UCSD-AML1 (cell line): ENCODE data around the gene CATSPER2.
"Not testable (repeated sequence)": the region's sequence is repeated elsewhere in the genome, so short reads cannot be mapped to it uniquely, and the experiment has no call there.

Experiments
- DNase-seq: peaks from one replicate; lab custom pipeline; 2025; ENCODE audit not compliant: unreplicated experiment; lab: John Stamatoyannopoulos, UW

CATSPER2 gene

DNA sequence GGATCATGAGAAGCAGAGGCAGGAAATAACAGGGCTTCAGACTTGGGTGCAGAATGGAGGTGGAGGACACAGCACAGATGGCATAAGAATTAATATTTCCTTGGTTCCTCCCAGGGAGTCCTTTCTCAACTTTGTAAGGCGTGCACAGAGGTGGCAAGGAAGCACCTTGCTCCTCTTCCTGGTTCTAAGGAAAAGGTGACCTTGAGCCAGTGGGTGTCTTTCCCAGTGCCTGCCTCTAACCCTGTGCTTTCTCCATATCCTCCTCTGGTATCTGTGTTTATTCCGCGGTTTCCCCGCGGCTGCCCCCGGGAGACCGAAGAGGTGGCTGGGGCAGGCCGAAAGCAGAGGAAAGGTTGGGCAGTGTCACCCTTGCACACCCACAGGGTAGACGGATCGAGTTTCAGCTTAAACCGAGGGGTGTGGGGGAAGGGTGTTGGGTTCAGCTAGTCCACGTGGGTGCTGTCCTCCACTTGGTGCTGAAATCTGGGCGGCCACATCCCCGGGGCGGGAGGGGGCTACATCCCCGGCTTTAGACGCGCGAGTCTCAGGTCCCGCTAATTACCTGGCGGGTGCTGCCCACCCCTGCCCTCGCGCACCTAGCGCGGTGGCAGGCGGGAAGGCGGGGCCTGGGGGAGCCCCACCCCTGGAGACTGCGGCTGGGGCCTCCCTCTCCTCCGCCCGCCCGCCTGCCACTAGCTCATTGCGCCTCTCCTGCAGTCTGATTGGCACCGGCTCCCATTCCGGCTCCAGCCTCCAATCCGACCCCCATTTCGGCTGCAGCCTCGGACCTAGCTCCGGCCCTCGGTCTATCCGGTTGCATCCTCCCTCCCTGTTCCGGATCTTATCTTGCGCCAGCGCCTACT lies 55.1 kb downstream of the CATSPER2 start, which contains the start of gene CKMT1B:
Gene CKMT1B, plus strand, starts transcription at position 700 of the 863 bp plus-strand sequence. CDS start 192 bp downstream, outside the sequence.
- DNase-seq = not testable (repeated sequence)

DNA sequence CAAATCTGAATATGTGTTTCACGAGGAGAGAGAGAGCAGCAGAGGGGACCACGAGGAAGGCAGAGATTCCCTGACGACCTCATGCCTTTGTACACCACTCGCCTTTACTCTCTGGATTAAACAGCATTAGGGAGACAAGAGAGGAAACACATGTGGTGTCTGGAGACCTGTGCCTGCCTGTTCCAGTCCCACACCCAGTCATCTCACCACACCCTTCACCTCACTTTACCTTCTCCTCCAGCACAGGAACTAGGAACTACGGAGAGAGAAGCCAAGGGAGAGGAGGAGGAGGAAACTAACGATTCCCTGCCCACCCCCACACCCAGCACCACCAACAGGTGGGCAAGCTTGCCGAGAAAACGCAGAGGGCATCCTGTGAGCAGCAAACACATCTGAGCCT lies 55.8 kb downstream of the CATSPER2 start:
- DNase-seq = not testable (repeated sequence)

- DNase-seq = not testable (repeated sequence)
Observed at GRCh38 chr15:43589778-43590466, 58.7 kb downstream of the CATSPER2 start, which contains the start of gene PPIP5K1. PPIP5K1 (minus strand) TSS chr15:43590208; CDS start chr15:43584504, 5,704 bp downstream.
